ENCODE measurements around the gene B4GALT3. TPM values are rescaled to one million over a fixed set of nuclear protein-coding genes. Genes with fewer than 3 reads are reported as not detected.

Gene B4GALT3
- polyA plus RNA-seq, 1 experiment, result 39.0 TPM

- DNase-seq (ENCODE audit: low read depth), result no peak
- H3K4me3 ChIP-seq (ENCODE audit: low read depth, low read length), result no peak overlapping the region
- ChIA-PET POLR2A (interaction anchor here (0.6 kb wide), 1 partner anchor 125 kb away, joined by 3 read pairs; no protein-coding TSS in a partner anchor), CTCF (interaction anchor here (0.7 to 3.8 kb wide), 12 partner anchors 11 to 148 kb away, joined by 3 to 36 read pairs (median 4); partner anchors contain the start of gene KLHDC9)
- H3K36me3 ChIP-seq (ENCODE audit: control insufficient read depth, insufficient read depth, low read length), result no peaks in the 10 kb centered on the region
- H3K27me3 ChIP-seq (ENCODE audit: control insufficient read depth, insufficient read depth, low read length), result no peaks in the 10 kb centered on the region
- TF ChIP-seq CTCF (IDR thresholded peaks at IDR 0.05; ENCODE audit: insufficient read depth, low read depth, low read length), result no peak
Observed at GRCh38 chr1:161138431-161138830, 38.9 kb downstream of the B4GALT3 start.

GRCh38 chr1:161137881-161138280 is 39.4 kb downstream of the B4GALT3 start:
- no peak overlapping the region for H3K4me3 ChIP-seq (ENCODE audit: low read depth, low read length)
- H3K36me3 ChIP-seq (ENCODE audit: control insufficient read depth, insufficient read depth, low read length), result no peaks in the 10 kb centered on the region
- H3K27me3 ChIP-seq (ENCODE audit: control insufficient read depth, insufficient read depth, low read length), result no peaks in the 10 kb centered on the region
- ChIA-PET CTCF (interaction anchor here (0.7 to 3.8 kb wide), 10 partner anchors 16 to 147 kb away, joined by 3 to 36 read pairs (median 4); partner anchors contain the start of gene KLHDC9), POLR2A (interaction anchor here (0.6 kb wide), 1 partner anchor 124 kb away, joined by 3 read pairs; no protein-coding TSS in a partner anchor)
- no peak for TF ChIP-seq CTCF (IDR thresholded peaks at IDR 0.05; ENCODE audit: insufficient read depth, low read depth, low read length)
- DNase-seq (ENCODE audit: low read depth), result no peak

- Histone ChIP-seq H3K27me3 (ENCODE audit: control insufficient read depth, insufficient read depth, low read length) (no peaks in the 10 kb centered on the region), H3K36me3 (ENCODE audit: control insufficient read depth, insufficient read depth, low read length) (peaks cover 4% of the 10 kb centered on the region; the same call in 1 of the 2 replicates), H3K4me3 (ENCODE audit: low read depth, low read length) (peak overlapping the region; percentile 97)
- no peak for TF ChIP-seq CTCF (IDR thresholded peaks at IDR 0.05; ENCODE audit: insufficient read depth, low read depth, low read length)
- ChIA-PET CTCF (interaction anchor here (0.9 to 4.4 kb wide), 8 partner anchors 8 to 1334 kb away, joined by 3 to 25 read pairs (median 3); partner anchors contain the start of genes KLHDC9, PPOX and USF1), POLR2A (interaction anchor here (0.8 to 1.1 kb wide), 3 partner anchors 15 to 69 kb away, joined by 3 to 6 read pairs (median 4); partner anchors contain the start of genes NDUFS2, NIT1, PFDN2 and UFC1)
- DNase-seq (ENCODE audit: low read depth), result no peak
Observed at GRCh38 chr1:161133220-161133740, 44.0 kb downstream of the B4GALT3 start.

GRCh38 chr1:161132410-161133219 is 44.7 kb downstream of the B4GALT3 start, which contains the start of gene DEDD:
Gene DEDD, minus strand, starts transcription at chr1:161132667. Its CDS starts 8,205 bp downstream, at chr1:161124462.
- Histone ChIP-seq H3K4me3 (ENCODE audit: low read depth, low read length) (peak within 1 kb of the TSS; percentile 97), H3K27me3 (ENCODE audit: control insufficient read depth, insufficient read depth, low read length) (no peaks in the 10 kb centered on the region), H3K36me3 (ENCODE audit: control insufficient read depth, insufficient read depth, low read length) (peaks cover 7% of the 10 kb centered on the region)
- ChIA-PET POLR2A (interaction anchor here (0.8 to 1.1 kb wide), 3 partner anchors 15 to 69 kb away, joined by 3 to 6 read pairs (median 4); partner anchors contain the start of genes NDUFS2, NIT1, PFDN2 and UFC1), CTCF (interaction anchor here (0.9 to 4.4 kb wide), 8 partner anchors 9 to 1334 kb away, joined by 3 to 25 read pairs (median 3); partner anchors contain the start of genes KLHDC9, PPOX and USF1)
- 0 out of 2 replicates have a peak, but pooled peaks have one; percentile 6 for TF ChIP-seq CTCF (IDR thresholded peaks at IDR 0.05; ENCODE audit: insufficient read depth, low read depth, low read length)
- peak; percentile 88 for DNase-seq (ENCODE audit: low read depth)

Measured in BJ (cell line).